WTC11 (cell line): ENCODE data around the gene AKAP13. TPM values are rescaled to one million over a fixed set of nuclear protein-coding genes. Genes with fewer than 3 reads are reported as not detected.

Experiments
- ATAC-seq: fragments of 200-7000 bp; cut with Tn5 transposase; 2 replicates; pipeline ENCODE4 v1.10.0; 2021; ENCODE audit warnings: mild to moderate bottlenecking, moderate library complexity
- CTCF ChIA-PET: fragments of 300-600 bp; sonication (Branson Sonifier 250); formaldehyde crosslinking; loops from one replicate; lab custom pipeline; 2021; ENCODE audit warnings: antibody characterized with exemption; lab: Charles Lee
- POLR2A ChIA-PET: fragments of 350-600 bp; sonication (Branson Sonifier 250); formaldehyde crosslinking; loops from one replicate; lab custom pipeline; 2021; ENCODE audit warnings: antibody characterized with exemption; lab: Charles Lee
- DNase-seq: peaks from one replicate; pipeline ENCODE4 v3.0.0; 2021; ENCODE audit warnings: low spot score
- H3K27ac Mint-ChIP-seq: 2 replicates; pipeline ENCODE4 v1.8.0; 2021; ENCODE audit warnings: mixed read lengths
- H3K27me3 Mint-ChIP-seq: 2 replicates; pipeline ENCODE4 v1.8.0; 2021; ENCODE audit warnings: low read depth, mild to moderate bottlenecking, moderate library complexity, mixed read lengths
- H3K36me3 Mint-ChIP-seq: 2 replicates; pipeline ENCODE4 v1.8.0; 2021; ENCODE audit warnings: mixed read lengths
- H3K4me1 Mint-ChIP-seq: 2 replicates; pipeline ENCODE4 v1.8.0; 2022; ENCODE audit warnings: mixed read lengths
- H3K4me3 Mint-ChIP-seq: 2 replicates; pipeline ENCODE4 v1.8.0; 2021; ENCODE audit warnings: mild to moderate bottlenecking, moderate library complexity, mixed read lengths
- H3K9me3 Mint-ChIP-seq: 2 replicates; pipeline ENCODE4 v1.8.0; 2021; ENCODE audit warnings: mixed read lengths
- ARID4B ChIP-seq: sonication (generic); formaldehyde crosslinking; IDR thresholded peaks from 2 replicates; pipeline ENCODE4 v1.8.0; 2023; ENCODE audit warnings: missing genetic modification reagents, mild to moderate bottlenecking, borderline replicate concordance
- E2F1 ChIP-seq: sonication (generic); formaldehyde crosslinking; IDR thresholded peaks from 2 replicates; pipeline ENCODE4 v1.8.0; 2022; ENCODE audit warnings: mild to moderate bottlenecking, missing genetic modification reagents
- E2F5 ChIP-seq: sonication (generic); formaldehyde crosslinking; IDR thresholded peaks from 2 replicates; pipeline ENCODE4 v1.8.1; 2022; ENCODE audit warnings: mild to moderate bottlenecking, moderate library complexity, missing genetic modification reagents
- EMX1 ChIP-seq: fragments of 250-450 bp; sonication (Bioruptor Pico); IDR thresholded peaks from 2 replicates; pipeline ENCODE4 v1.8.0; 2021; ENCODE audit warnings: mild to moderate bottlenecking
- JAZF1 ChIP-seq: fragments of 250-450 bp; sonication (Bioruptor Pico); IDR thresholded peaks from 2 replicates; pipeline ENCODE4 v1.9.0; 2021; ENCODE audit warnings: moderate library complexity, mild to moderate bottlenecking, inconsistent platforms
- MLX ChIP-seq: sonication (generic); formaldehyde crosslinking; IDR thresholded peaks from 2 replicates; pipeline ENCODE4 v1.8.1; 2023; ENCODE audit warnings: mild to moderate bottlenecking, missing genetic modification reagents, moderate library complexity
- MYBL2 ChIP-seq: sonication (generic); formaldehyde crosslinking; IDR thresholded peaks from 2 replicates; pipeline ENCODE4 v1.8.1; 2023; ENCODE audit warnings: mild to moderate bottlenecking, moderate library complexity, missing genetic modification reagents
- NFYB ChIP-seq: sonication (generic); formaldehyde crosslinking; conservative IDR thresholded peaks from 2 replicates; pipeline ENCODE4 v1.8.0; 2022; ENCODE audit warnings: low read depth, missing genetic modification reagents
- NR2C2 ChIP-seq: sonication (generic); formaldehyde crosslinking; IDR thresholded peaks from 2 replicates; pipeline ENCODE4 v1.8.0; 2022; ENCODE audit warnings: mild to moderate bottlenecking, missing genetic modification reagents
- PRDM15 ChIP-seq: sonication (generic); formaldehyde crosslinking; IDR thresholded peaks from 2 replicates; pipeline ENCODE4 v1.8.0; 2022; ENCODE audit warnings: missing genetic modification reagents
- SP1 ChIP-seq: sonication (generic); formaldehyde crosslinking; conservative IDR thresholded peaks from 2 replicates; pipeline ENCODE4 v1.8.1; 2022; ENCODE audit warnings: missing genetic modification reagents
- TCF7 ChIP-seq: sonication (generic); formaldehyde crosslinking; IDR thresholded peaks from 2 replicates; pipeline ENCODE4 v1.8.0; 2022; ENCODE audit warnings: mild to moderate bottlenecking, low read depth, missing genetic modification reagents, moderate library complexity
- USF2 ChIP-seq: sonication (generic); formaldehyde crosslinking; IDR thresholded peaks from 2 replicates; pipeline ENCODE4 v1.8.1; 2023; ENCODE audit warnings: mild to moderate bottlenecking, missing genetic modification reagents, moderate library complexity
- ZNF138 ChIP-seq: sonication (generic); formaldehyde crosslinking; conservative IDR thresholded peaks from 2 replicates; pipeline ENCODE4 v1.8.1; 2022; ENCODE audit warnings: mild to moderate bottlenecking, moderate library complexity, missing genetic modification reagents
- ZNF317 ChIP-seq: sonication (generic); formaldehyde crosslinking; IDR thresholded peaks from 2 replicates; pipeline ENCODE4 v1.8.1; 2023; ENCODE audit warnings: low read depth, mild to moderate bottlenecking, moderate library complexity, missing genetic modification reagents, borderline replicate concordance
- ZNF512 ChIP-seq: sonication (generic); formaldehyde crosslinking; IDR thresholded peaks from 2 replicates; pipeline ENCODE4 v1.8.1; 2022; ENCODE audit warnings: missing genetic modification reagents, borderline replicate concordance
- total RNA-seq: library from RNA; stranded (reverse); gene quantifications from 3 replicates; pipeline ENCODE4 v1.2.3, GENCODE V29; 2021

AKAP13 gene
- total RNA-seq, 1 experiment from 2014 or later, result 50.3 TPM

- TF ChIP-seq SP1 (CRISPR knock-in tag), result no peak
- TF ChIP-seq ZNF317, result no peak
- TF ChIP-seq MLX (CRISPR knock-in tag), result no peak
- TF ChIP-seq MYBL2, result no peak
- TF ChIP-seq JAZF1, result no peak
Observed at GRCh38 chr15:85404918-85405866, 24.8 kb downstream of the AKAP13 start (continued).

GRCh38 chr15:85406916-85407315 lies 26.5 kb downstream of the AKAP13 start:
- no peaks in the 10 kb centered on the region for H3K36me3 Mint-ChIP-seq
- DNase-seq, result no peak
- POLR2A ChIA-PET, result interaction anchor here (0.7 kb wide), 1 partner anchor 1743 kb away, joined by 3 read pairs; no protein-coding TSS in a partner anchor
- TF ChIP-seq TCF7 (CRISPR knock-in tag), result no peak
- TF ChIP-seq E2F1 (CRISPR knock-in tag), result no peak
- TF ChIP-seq ARID4B (CRISPR knock-in tag), result no peak
- no peak for TF ChIP-seq NFYB (CRISPR knock-in tag)
- TF ChIP-seq ZNF512 (CRISPR knock-in tag), result no peak
- no peak for TF ChIP-seq EMX1 (CRISPR knock-in tag)
- TF ChIP-seq, all 79 proteins: peak for 0
- Mint-ChIP-seq H3K27ac (no peak overlapping the region), H3K27me3 (no peaks in the 10 kb centered on the region), H3K9me3 (peaks cover 3% of the 10 kb centered on the region; the same call in 1 of the 2 replicates), H3K4me3 (no peak overlapping the region), H3K4me1 (peaks cover 39% of the 10 kb centered on the region)
- no peak for ATAC-seq
- CTCF ChIA-PET, result no interaction called here

- no peaks in the 10 kb centered on the region for H3K36me3 Mint-ChIP-seq
- H3K27me3 Mint-ChIP-seq, result no peaks in the 10 kb centered on the region
- CTCF ChIA-PET, result no interaction called here
- POLR2A ChIA-PET, result interaction anchor here (0.7 kb wide), 1 partner anchor 1743 kb away, joined by 3 read pairs; no protein-coding TSS in a partner anchor
- H3K9me3 Mint-ChIP-seq, result peaks cover 3% of the 10 kb centered on the region; the same call in 1 of the 2 replicates
- DNase-seq, result no peak
- H3K4me1 Mint-ChIP-seq, result peaks cover 35% of the 10 kb centered on the region
- no peak overlapping the region for H3K4me3 Mint-ChIP-seq
- no peak for ATAC-seq
- peak overlapping the region; percentile 19; the same call in 1 of the 2 replicates for H3K27ac Mint-ChIP-seq
- TF ChIP-seq NR2C2 (CRISPR knock-in tag), result no peak
- no peak for TF ChIP-seq ZNF138 (CRISPR knock-in tag)
- TF ChIP-seq USF2 (CRISPR knock-in tag), result no peak
- TF ChIP-seq E2F5, result no peak
- TF ChIP-seq PRDM15, result no peak
Observed at GRCh38 chr15:85407421-85408269, 27.2 kb downstream of the AKAP13 start.
